Activated gamma-delta T cell (primary cell): Measurements from ENCODE around the gene TADA3.

ENCODE experiments used
- DNase-seq: peaks from one replicate; lab custom pipeline; 2025; lab: John Stamatoyannopoulos, UW
- total RNA-seq, 2 donors: gene quantifications; one replicate each; lab custom pipeline; 2026; lab: John Stamatoyannopoulos, UW

The TADA3 gene, protein sequence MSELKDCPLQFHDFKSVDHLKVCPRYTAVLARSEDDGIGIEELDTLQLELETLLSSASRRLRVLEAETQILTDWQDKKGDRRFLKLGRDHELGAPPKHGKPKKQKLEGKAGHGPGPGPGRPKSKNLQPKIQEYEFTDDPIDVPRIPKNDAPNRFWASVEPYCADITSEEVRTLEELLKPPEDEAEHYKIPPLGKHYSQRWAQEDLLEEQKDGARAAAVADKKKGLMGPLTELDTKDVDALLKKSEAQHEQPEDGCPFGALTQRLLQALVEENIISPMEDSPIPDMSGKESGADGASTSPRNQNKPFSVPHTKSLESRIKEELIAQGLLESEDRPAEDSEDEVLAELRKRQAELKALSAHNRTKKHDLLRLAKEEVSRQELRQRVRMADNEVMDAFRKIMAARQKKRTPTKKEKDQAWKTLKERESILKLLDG
- total RNA-seq: 38.0 to 45.1 reads per million in 2 donors

DNA sequence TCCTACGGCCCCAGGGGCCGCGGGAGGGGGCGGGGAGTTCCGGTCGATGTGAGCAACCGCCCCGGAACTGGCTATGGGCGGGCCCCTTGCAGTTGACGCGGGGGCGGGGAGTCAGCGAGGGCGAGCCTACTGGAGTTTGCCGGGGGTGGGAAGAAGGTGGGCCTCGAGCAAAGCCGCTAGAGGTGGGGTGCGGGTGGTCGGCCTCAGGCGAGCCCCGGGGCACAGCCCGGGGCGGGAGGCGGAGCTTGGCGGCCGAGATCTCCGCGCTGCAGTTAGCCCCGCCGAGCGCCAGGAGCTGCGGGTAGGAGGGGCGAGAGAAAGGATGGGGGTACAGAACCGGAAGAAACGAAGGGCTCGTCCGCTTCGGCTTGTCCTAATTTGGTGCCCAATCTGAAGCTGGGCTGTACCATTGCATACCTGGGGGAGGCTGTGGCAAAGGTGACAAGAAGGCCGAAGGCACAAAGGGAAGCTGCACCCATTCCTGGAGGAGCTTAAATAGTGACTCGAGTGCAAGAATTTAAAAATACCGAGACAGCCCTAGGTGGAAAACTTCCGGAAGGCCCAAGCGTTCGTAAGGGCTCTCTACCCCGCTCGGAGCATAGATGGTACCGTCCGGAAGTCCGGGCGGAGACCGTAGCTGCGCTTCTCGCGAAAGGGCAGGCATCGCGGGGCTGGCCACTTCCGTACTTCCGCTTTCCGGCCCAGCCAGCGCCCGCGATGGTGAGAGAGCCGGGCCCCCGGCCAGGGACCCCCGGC is at the start of gene TADA3, which contains the start of gene ARPC4:
TSS of gene TADA3 (minus strand) at position 69 of the 756 bp plus-strand sequence. CDS start 1,007 bp downstream, outside the sequence.
TSS of gene ARPC4 (plus strand) at position 678 of the 756 bp plus-strand sequence. CDS start at position 718, 40 bp downstream.
- peak; percentile 80 for DNase-seq

DNA sequence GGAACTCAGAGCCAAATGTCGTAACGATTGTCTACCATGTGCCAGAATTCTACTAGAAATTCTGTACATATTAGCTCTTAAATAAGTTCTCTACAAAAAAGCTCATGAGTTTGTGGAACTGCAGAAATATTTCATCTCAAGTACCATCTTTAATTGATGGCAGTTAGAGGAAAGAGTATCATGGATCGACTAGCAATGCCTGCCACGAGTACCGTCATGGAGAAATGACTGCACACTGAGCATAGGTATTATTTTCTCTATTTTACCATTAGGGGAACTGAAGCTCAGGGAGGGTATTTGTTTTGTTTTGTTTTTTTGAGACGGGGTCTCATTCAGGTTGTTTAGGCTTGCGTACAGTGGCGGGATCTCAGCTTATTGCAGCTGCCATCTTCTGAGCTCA is 48.7 kb upstream of the TADA3 start:
- no peak for DNase-seq

DNA sequence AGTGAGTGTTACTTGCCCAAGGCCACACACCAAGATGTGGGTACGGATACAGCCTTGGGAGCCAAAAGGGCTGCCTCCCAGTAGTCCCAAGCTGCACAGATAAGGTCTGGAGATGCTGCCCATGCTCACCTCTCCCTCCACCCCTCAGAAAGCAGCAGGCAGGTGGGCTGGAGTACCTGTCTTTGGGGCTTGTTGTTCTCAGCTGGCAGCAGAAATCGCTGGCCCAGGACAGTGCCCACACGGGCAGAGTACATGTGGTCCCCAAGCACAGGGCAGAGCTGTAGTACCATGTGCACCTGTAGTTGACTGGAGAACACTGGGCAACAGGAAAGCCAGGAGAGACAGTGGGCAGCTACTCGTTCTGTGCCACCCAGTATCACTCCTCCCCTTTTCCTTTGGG is 46.6 kb upstream of the TADA3 start:
- no peak for DNase-seq

GRCh38 chr3:9837701-9838582 is 45.7 kb upstream of the TADA3 start:
- no peak for DNase-seq

GRCh38 chr3:9834520-9835380 is 42.5 kb upstream of the TADA3 start:
- DNase-seq: no peak

DNA sequence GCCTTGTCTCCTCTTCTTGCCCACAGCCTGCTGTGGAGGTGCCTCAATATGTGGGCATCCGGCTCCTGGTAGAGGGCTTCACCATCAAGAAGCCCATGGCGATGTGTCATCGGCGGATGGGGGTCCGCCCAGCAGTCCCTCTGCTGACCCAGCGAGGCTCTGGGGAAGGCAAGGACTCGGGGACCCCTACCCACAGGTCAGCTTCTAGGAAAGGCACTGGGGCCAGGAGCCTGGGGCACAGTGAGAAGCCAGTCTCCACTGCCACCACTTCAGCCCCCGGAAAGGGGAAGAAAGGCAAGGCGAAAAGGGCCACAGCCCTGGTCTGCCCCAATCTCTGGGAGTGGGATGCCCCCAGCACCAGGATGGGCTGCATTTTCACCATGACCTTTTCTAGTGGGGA is 40.8 kb upstream of the TADA3 start:
- DNase-seq: no peak

DNA sequence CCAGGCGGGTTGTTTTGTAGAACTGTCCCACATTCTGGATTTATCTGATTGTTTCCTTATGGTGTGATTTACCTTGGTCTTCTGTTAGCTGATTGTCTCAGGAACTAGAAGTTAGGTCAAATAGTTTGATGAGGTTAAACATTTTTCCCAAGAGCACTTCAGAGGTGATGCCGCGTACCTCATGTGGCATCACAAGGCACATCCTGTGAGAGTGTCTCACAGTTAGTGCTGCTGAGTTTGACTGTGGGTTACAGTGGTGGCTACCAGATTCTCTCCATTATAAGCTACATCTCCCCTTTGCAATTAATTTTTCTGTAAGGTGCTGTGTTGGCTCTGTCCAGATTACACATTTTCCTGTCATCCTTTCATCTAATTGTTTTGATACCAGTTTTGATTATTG is 39.0 kb upstream of the TADA3 start:
- no peak for DNase-seq

- DNase-seq: no peak
Measured at GRCh38 chr3:9828801-9829755, 36.8 kb upstream of the TADA3 start.

GRCh38 chr3:9826815-9827573 is 34.7 kb upstream of the TADA3 start:
- DNase-seq: no peak

DNA sequence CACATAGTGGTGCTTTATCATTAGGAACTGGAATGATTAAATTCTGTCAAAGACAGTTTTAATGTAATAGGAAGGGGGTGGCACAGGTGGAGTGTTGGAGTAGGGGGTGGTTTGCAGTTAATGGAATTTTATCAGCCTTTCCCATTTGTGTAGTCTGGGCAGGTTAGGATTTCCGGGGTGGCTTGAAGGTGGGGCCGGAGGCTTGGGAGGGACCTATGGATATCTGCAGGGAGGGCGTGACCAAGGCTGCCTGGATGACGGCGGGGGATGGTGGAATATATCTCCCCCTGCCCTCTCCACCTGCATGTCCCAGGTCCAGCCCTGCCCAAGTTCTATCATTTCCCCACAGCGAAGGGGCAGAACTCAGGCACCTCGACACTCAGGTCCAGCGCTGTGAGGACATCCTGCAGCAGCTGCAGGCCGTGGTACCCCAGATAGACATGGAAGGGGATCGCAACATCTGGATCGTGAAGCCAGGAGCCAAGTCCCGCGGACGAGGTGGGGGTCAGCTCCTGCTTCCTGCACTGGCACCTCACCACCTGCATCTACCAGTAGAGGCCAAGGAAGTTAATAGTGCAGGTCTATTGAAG is 33.3 kb upstream of the TADA3 start:
- DNase-seq: no peak

DNA sequence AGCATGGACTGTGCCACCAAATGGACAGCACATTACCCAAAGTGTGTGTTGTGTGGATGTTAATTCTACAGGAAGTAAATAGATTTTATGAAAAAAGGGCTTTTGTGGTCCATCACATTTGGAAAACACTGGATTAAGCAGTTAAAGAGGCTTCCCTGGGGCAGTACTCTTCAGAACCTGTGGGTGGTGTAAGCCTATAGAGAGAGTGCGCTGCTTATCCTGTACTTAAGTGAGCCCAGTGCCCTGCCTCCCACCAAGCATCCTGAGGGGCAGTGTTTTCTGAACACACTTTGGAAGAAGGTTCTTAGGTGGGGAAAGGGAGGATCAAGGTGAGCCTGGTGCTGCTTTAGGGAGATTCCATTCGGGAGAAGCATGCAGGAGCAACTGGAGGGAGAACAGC is 28.7 kb upstream of the TADA3 start:
- no peak for DNase-seq

DNA sequence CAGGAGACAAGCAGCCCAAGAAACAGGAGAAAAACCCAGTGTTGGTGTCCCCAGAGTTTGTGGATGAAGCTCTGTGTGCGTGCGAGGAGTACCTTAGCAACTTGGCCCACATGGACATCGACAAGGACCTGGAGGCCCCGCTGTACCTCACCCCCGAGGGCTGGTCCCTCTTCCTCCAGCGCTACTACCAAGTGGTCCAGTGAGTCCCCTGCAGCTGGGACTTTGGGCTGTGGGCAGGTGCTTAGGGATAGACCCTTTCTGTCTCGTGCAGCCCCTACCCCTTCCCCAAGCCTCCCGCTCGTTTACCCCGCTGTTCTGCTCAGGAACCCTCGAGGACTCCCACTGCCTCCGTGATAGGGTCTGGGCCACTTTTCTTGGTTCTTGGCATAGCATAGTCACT is 28.3 kb upstream of the TADA3 start:
- DNase-seq: no peak

DNA sequence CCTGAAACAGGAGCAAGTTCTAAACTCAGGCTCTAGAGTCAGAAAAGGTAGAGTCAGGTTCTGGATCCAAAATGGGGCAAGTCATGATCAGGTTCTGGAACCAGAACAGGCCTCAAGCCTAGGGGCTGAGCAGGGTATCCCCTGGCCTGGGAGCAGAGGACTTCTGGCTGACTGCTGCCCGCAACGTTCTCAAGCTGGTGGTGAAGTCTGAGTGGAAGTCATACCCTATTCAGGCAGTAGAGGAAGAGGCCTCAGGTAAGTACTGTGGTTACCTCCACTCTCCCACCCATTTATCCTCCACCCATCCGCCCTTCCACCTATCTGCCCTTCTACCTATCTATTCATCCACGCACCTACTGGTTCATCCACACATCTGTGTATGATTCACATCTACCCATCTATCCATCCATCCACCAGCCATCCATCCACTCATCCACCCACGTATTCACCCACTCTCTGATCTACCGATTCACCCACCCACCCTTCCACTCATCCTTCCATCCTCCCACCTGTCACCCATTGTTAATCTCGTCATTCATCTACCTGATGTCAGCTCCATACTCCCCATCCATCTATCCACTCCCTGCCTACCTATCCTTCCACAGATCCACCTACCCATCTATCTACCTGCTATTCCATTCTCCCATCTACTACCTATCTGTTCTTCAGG is 26.5 kb upstream of the TADA3 start:
- DNase-seq: no peak

GRCh38 chr3:9817436-9817835 is 25.2 kb upstream of the TADA3 start:
- no peak for DNase-seq

DNA sequence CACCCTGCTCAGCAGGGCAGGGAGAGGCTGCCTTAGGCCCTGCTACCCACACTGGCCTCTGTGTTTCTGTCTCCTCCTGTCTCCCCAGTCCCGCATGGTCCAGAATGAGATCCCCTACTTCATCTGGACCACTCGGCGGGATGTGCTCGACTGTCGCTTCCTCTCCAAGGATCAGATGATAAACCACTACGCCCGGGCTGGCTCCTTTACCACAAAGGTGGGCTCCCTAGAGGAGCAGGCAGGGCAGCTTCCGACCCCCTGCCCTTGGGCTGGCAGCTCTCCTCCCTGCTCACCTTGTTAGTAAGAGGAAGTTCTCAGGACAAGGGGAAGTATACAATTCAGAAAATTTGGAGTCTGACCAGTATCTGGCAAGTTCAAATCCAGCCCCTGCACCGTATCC is 23.7 kb upstream of the TADA3 start:
- DNase-seq: no peak

DNA sequence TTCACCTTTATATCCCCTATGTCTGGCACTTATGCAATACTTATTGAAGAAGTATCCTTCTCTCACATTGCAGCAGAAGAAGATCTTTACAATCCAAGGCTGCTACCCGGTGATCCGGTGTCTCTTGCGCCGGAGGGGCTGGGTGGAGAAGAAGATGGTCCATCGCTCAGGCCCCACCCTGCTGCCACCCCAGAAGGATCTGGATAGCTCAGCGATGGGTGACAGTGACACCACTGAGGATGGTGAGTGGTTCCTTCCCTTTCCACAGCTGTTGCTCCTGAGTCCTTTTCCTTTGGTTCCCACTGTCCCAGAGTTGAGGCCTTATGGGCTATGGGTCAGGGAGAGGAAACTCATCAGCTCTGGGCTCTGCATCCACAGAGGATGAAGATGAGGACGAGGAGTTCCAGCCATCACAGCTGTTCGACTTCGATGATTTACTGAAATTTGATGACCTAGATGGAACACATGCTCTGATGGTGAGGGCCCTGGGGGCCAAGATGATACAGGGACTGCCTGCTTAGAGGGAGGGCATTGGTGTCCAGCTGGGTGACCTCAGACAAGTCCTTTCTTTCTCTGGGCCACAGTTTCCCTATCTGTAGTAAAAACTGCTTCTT is 20.7 kb upstream of the TADA3 start:
- DNase-seq: no peak

- no peak for DNase-seq
Measured at GRCh38 chr3:9810846-9811245, 18.6 kb upstream of the TADA3 start.

- DNase-seq: no peak
Measured at GRCh38 chr3:9810433-9810770, 18.1 kb upstream of the TADA3 start.
